Panc1 (cell line): Measurements from ENCODE around the gene EFNA2. TPM values are rescaled to one million over a fixed set of nuclear protein-coding genes. Genes with fewer than 3 reads are reported as not detected.
A peak's percentile ranks its signal among the peaks of the same experiment; 100 is the strongest.

Experiments used
- ATAC-seq: fragments of 200-7000 bp; cut with Tn5 transposase; 2 replicates; pipeline ENCODE4 v1.9.1; 2020; ENCODE audit warnings: mild to moderate bottlenecking, moderate library complexity
- BruUV-seq: library from RNA; stranded (reverse); fragments of 400-500 nt; replicated peaks from 2 replicates; lab custom pipeline; 2021; lab: Mats Ljungman, UMichigan
- CTCF ChIA-PET: fragments of 300-600 bp; sonication (Branson Sonifier 250); formaldehyde crosslinking; loops from one replicate; lab custom pipeline; 2022; ENCODE audit warnings: antibody characterized with exemption; lab: Charles Lee
- POLR2A ChIA-PET: fragments of 300-600 bp; sonication (Branson Sonifier 250); formaldehyde crosslinking; loops from one replicate; lab custom pipeline; 2022; ENCODE audit warnings: antibody characterized with exemption; lab: Charles Lee
- DNase-seq: peaks from one replicate; pipeline ENCODE4 v3.0.0-alpha.2; 2010; ENCODE audit warnings: low read depth, low spot score
- H3K27ac ChIP-seq: 2 replicates; pipeline ENCODE4 v1.5.1; 2011; ENCODE audit warnings: mild to moderate bottlenecking, low read length, inconsistent platforms
- H3K27me3 ChIP-seq: fragments of 200-500 bp; sonication (Bioruptor generic); 2 replicates; pipeline ENCODE4 v1.6.0; 2014; ENCODE audit warnings: low read length, inconsistent platforms; ENCODE audit not compliant: control insufficient read depth, insufficient read depth
- H3K36me3 ChIP-seq: fragments of 200-500 bp; sonication (Bioruptor generic); 2 replicates; pipeline ENCODE4 v1.5.1; 2014; ENCODE audit warnings: inconsistent platforms, mild to moderate bottlenecking, low read length, moderate library complexity; ENCODE audit not compliant: control insufficient read depth, insufficient read depth
- H3K4me1 ChIP-seq: 2 replicates; pipeline ENCODE4 v1.5.1; 2011; ENCODE audit warnings: inconsistent platforms, mild to moderate bottlenecking, low read length, moderate library complexity; ENCODE audit not compliant: control insufficient read depth, insufficient read depth
- H3K4me3 ChIP-seq, 2 experiments: 2 replicates each; pipeline ENCODE4 v1.5.1; 2011 to 2012; ENCODE audit warnings: low read depth in 2 of 2, low read length in 2 of 2, mild to moderate bottlenecking in 2 of 2, inconsistent platforms in 1 of 2, moderate library complexity in 1 of 2
- H3K9me3 ChIP-seq: fragments of 200-500 bp; sonication (Bioruptor generic); 2 replicates; pipeline ENCODE4 v1.5.1; 2014; ENCODE audit warnings: low read depth, mild to moderate bottlenecking, inconsistent platforms, low read length, moderate library complexity; ENCODE audit not compliant: control insufficient read depth, insufficient read depth
- CTCF ChIP-seq: fragments of 450-650 bp; IDR thresholded peaks from 2 replicates; pipeline ENCODE4 v1.5.1; 2017; ENCODE audit warnings: mild to moderate bottlenecking
- POLR2AphosphoS5 ChIP-seq: IDR thresholded peaks from 2 replicates; pipeline ENCODE4 v1.6.1; 2012; ENCODE audit warnings: mild to moderate bottlenecking, low read depth, low read length, moderate library complexity
- REST ChIP-seq, 2 experiments: IDR thresholded peaks; 2 replicates each; pipeline ENCODE4 v1.6.1; 2011 to 2012; ENCODE audit warnings: low read depth in 2 of 2, control low read depth in 1 of 2, low read length in 1 of 2, mild to moderate bottlenecking in 1 of 2, moderate library complexity in 1 of 2; ENCODE audit not compliant: insufficient read depth in 1 of 2
- SIN3A ChIP-seq: IDR thresholded peaks from 2 replicates; pipeline ENCODE4 v1.6.1; 2012; ENCODE audit warnings: low read depth, mild to moderate bottlenecking, low read length, moderate library complexity, borderline replicate concordance; ENCODE audit not compliant: insufficient read depth
- TCF7L2 ChIP-seq: IDR thresholded peaks from 2 replicates; pipeline ENCODE4 v1.6.1; 2011; ENCODE audit warnings: mild to moderate bottlenecking, low read depth, low read length, inconsistent platforms
- in situ Hi-C: cut with HindIII; loops from 2 replicates; pipeline ENCODE4 v1.10.0; 2016; ENCODE audit warnings: low sequenced_read_pairs, low pct_unique_long_range_greater_than_20kb
- intact Hi-C: fragments of 100-400 bp; cut with micrococcal nuclease; formaldehyde crosslinking; loops from one replicate; pipeline ENCODE4 v1.10.0; 2022; ENCODE audit not compliant: unreplicated experiment
- total RNA-seq: library from RNA; stranded (reverse); gene quantifications from one replicate; pipeline ENCODE4 v1.2.1, GENCODE V29; 2021; ENCODE audit not compliant: unreplicated experiment

Gene EFNA2
- total RNA-seq, 1 experiment from 2014 or later: 7.8 TPM

- intact Hi-C loops: no loop called here
- in situ Hi-C loops: no loop called here
- ChIA-PET CTCF (no interaction called here), POLR2A (no interaction called here)
- no TSS peak for BruUV-seq
- H3K27me3 ChIP-seq: no peaks in the 10 kb centered on the region
- no peak overlapping the region for H3K27ac ChIP-seq
- ATAC-seq (no peak), DNase-seq (no peak)
- H3K36me3 ChIP-seq: no peaks in the 10 kb centered on the region
- TF ChIP-seq POLR2AphosphoS5 (no peak), REST (IDR thresholded peaks at IDR 0.05; ENCODE audit: insufficient read depth in 1 of 2, low read depth in 2 of 2, low read length in 1 of 2) (no peak), SIN3A (no peak), CTCF (no peak), TCF7L2 (no peak)
- H3K4me1 ChIP-seq: peaks cover 7% of the 10 kb centered on the region
- no peaks in the 10 kb centered on the region for H3K9me3 ChIP-seq
- no peak overlapping the region for H3K4me3 ChIP-seq
Observed at GRCh38 chr19:1283917-1284292, 1.8 kb upstream of the EFNA2 start.

- BruUV-seq: no TSS peak
- TF ChIP-seq CTCF: no peak
- TF ChIP-seq SIN3A: no peak
- no peak overlapping the region for H3K4me3 ChIP-seq
- ATAC-seq: peak; percentile 4; the same call in 1 of the 2 replicates
- no peaks in the 10 kb centered on the region for H3K36me3 ChIP-seq
- POLR2A ChIA-PET: no interaction called here
- peaks cover 7% of the 10 kb centered on the region for H3K4me1 ChIP-seq
- H3K27ac ChIP-seq: no peak overlapping the region
- CTCF ChIA-PET: no interaction called here
- H3K27me3 ChIP-seq: no peaks in the 10 kb centered on the region
- H3K9me3 ChIP-seq: no peaks in the 10 kb centered on the region
- in situ Hi-C loops: no loop called here
- intact Hi-C loops: no loop called here
- no peak for DNase-seq
Observed at GRCh38 chr19:1284293-1284978, 1.2 kb upstream of the EFNA2 start.
